ENCODE results near the gene CXCR5. TPM values are rescaled to one million over a fixed set of nuclear protein-coding genes. Genes with fewer than 3 reads are reported as not detected.

Gene CXCR5
- total RNA-seq, 1 donor from 2014 or later, result 6.4 TPM

GRCh38 chr11:118896921-118897591, 13.4 kb downstream of the CXCR5 start:
- H3K27me3 Mint-ChIP-seq, result no peaks in the 10 kb centered on the region
- H3K36me3 Mint-ChIP-seq (ENCODE audit: low read depth), result peaks cover 36% of the 10 kb centered on the region
- no peak for DNase-seq
- peaks cover 53% of the 10 kb centered on the region for H3K4me1 Mint-ChIP-seq
- intact Hi-C loops (cut with micrococcal nuclease), result no loop called here
- peak overlapping the region; percentile 43 for H3K27ac Mint-ChIP-seq
- H3K9me3 Mint-ChIP-seq, result no peaks in the 10 kb centered on the region
- H3K4me3 Mint-ChIP-seq, result no peak overlapping the region

- peaks cover 37% of the 10 kb centered on the region for H3K36me3 Mint-ChIP-seq (ENCODE audit: low read depth)
- H3K9me3 Mint-ChIP-seq, result no peaks in the 10 kb centered on the region
- DNase-seq, result no peak
- intact Hi-C loops (cut with micrococcal nuclease), result no loop called here
- no peaks in the 10 kb centered on the region for H3K27me3 Mint-ChIP-seq
- peak overlapping the region; percentile 41 for H3K27ac Mint-ChIP-seq
- H3K4me3 Mint-ChIP-seq, result no peak overlapping the region
- H3K4me1 Mint-ChIP-seq, result peaks cover 46% of the 10 kb centered on the region
These were observed 14.1 kb downstream of the CXCR5 start for GRCh38 chr11:118897721-118898310.

GRCh38 chr11:118898400-118899295, 15.0 kb downstream of the CXCR5 start:
- DNase-seq, result no peak
- H3K4me1 Mint-ChIP-seq, result peaks cover 37% of the 10 kb centered on the region
- no peaks in the 10 kb centered on the region for H3K27me3 Mint-ChIP-seq
- H3K9me3 Mint-ChIP-seq, result no peaks in the 10 kb centered on the region
- intact Hi-C loops (cut with micrococcal nuclease), result no loop called here
- H3K27ac Mint-ChIP-seq, result no peak overlapping the region
- H3K36me3 Mint-ChIP-seq (ENCODE audit: low read depth), result peaks cover 37% of the 10 kb centered on the region
- no peak overlapping the region for H3K4me3 Mint-ChIP-seq

- Mint-ChIP-seq H3K36me3 (ENCODE audit: low read depth) (peaks cover 32% of the 10 kb centered on the region), H3K4me1 (peaks cover 31% of the 10 kb centered on the region), H3K27ac (no peak overlapping the region), H3K9me3 (no peaks in the 10 kb centered on the region), H3K27me3 (no peaks in the 10 kb centered on the region), H3K4me3 (no peak overlapping the region)
- DNase-seq, result no peak
- intact Hi-C loops (cut with micrococcal nuclease), result no loop called here
These were observed 15.6 kb downstream of the CXCR5 start for GRCh38 chr11:118899296-118899688.

- H3K27me3 Mint-ChIP-seq, result no peaks in the 10 kb centered on the region
- H3K9me3 Mint-ChIP-seq, result no peaks in the 10 kb centered on the region
- H3K27ac Mint-ChIP-seq, result no peak overlapping the region
- peaks cover 26% of the 10 kb centered on the region for H3K4me1 Mint-ChIP-seq
- H3K4me3 Mint-ChIP-seq, result no peak overlapping the region
- peaks cover 32% of the 10 kb centered on the region for H3K36me3 Mint-ChIP-seq (ENCODE audit: low read depth)
- intact Hi-C loops (cut with micrococcal nuclease), result no loop called here
- DNase-seq, result no peak
These were observed 16.1 kb downstream of the CXCR5 start for GRCh38 chr11:118899706-118900360.

- Mint-ChIP-seq H3K27ac (no peak overlapping the region), H3K27me3 (no peaks in the 10 kb centered on the region), H3K9me3 (no peaks in the 10 kb centered on the region), H3K4me1 (peaks cover 16% of the 10 kb centered on the region), H3K36me3 (ENCODE audit: low read depth) (peaks cover 35% of the 10 kb centered on the region), H3K4me3 (no peak overlapping the region)
- intact Hi-C loops (cut with micrococcal nuclease), result no loop called here
- no peak for DNase-seq
These were observed 17.1 kb downstream of the CXCR5 start for GRCh38 chr11:118900535-118901384.

- Mint-ChIP-seq H3K36me3 (ENCODE audit: low read depth) (peaks cover 36% of the 10 kb centered on the region), H3K4me3 (no peak overlapping the region), H3K27ac (no peak overlapping the region), H3K27me3 (no peaks in the 10 kb centered on the region), H3K9me3 (no peaks in the 10 kb centered on the region), H3K4me1 (peaks cover 14% of the 10 kb centered on the region)
- DNase-seq, result no peak
- intact Hi-C loops (cut with micrococcal nuclease), result no loop called here
These were observed 18.0 kb downstream of the CXCR5 start for GRCh38 chr11:118901494-118902335.

GRCh38 chr11:118902336-118903203, 18.9 kb downstream of the CXCR5 start:
- intact Hi-C loops (cut with micrococcal nuclease), result no loop called here
- Mint-ChIP-seq H3K4me3 (no peak overlapping the region), H3K27me3 (no peaks in the 10 kb centered on the region), H3K9me3 (no peaks in the 10 kb centered on the region), H3K27ac (no peak overlapping the region), H3K4me1 (peaks cover 15% of the 10 kb centered on the region), H3K36me3 (ENCODE audit: low read depth) (peaks cover 36% of the 10 kb centered on the region)
- DNase-seq, result no peak

- no peaks in the 10 kb centered on the region for H3K27me3 Mint-ChIP-seq
- H3K27ac Mint-ChIP-seq, result no peak overlapping the region
- H3K4me1 Mint-ChIP-seq, result peaks cover 16% of the 10 kb centered on the region
- no peaks in the 10 kb centered on the region for H3K9me3 Mint-ChIP-seq
- intact Hi-C loops (cut with micrococcal nuclease), result no loop called here
- H3K36me3 Mint-ChIP-seq (ENCODE audit: low read depth), result peaks cover 40% of the 10 kb centered on the region
- H3K4me3 Mint-ChIP-seq, result no peak overlapping the region
- DNase-seq, result no peak
These were observed 19.7 kb downstream of the CXCR5 start for GRCh38 chr11:118903204-118904015.

GRCh38 chr11:118907051-118908042, 23.7 kb downstream of the CXCR5 start:
- DNase-seq, result peak; percentile 97
- peaks cover 24% of the 10 kb centered on the region for H3K36me3 Mint-ChIP-seq (ENCODE audit: low read depth)
- H3K27me3 Mint-ChIP-seq, result no peaks in the 10 kb centered on the region
- H3K4me3 Mint-ChIP-seq, result no peak overlapping the region
- no peaks in the 10 kb centered on the region for H3K9me3 Mint-ChIP-seq
- H3K4me1 Mint-ChIP-seq, result peaks cover 35% of the 10 kb centered on the region
- peak overlapping the region; percentile 27 for H3K27ac Mint-ChIP-seq
- intact Hi-C loops (cut with micrococcal nuclease), result loop anchor here (1.0 kb wide), 2 partner anchors 23 to 49 kb away; partner anchors contain the start of gene UPK2
